H1 (cell line): Measurements from ENCODE around the gene HNF4A. TPM values are rescaled to one million over a fixed set of nuclear protein-coding genes. Genes with fewer than 3 reads are reported as not detected.

Experiments used
- CTCF ChIA-PET: fragments of 300-600 bp; sonication (Branson Sonifier 250); formaldehyde crosslinking; loops from one replicate; lab custom pipeline; 2021; ENCODE audit not compliant: partially characterized antibody; lab: Charles Lee
- POLR2A ChIA-PET: fragments of 300-600 bp; sonication (Branson Sonifier 250); formaldehyde crosslinking; loops from one replicate; lab custom pipeline; 2021; ENCODE audit warnings: inconsistent platforms; ENCODE audit not compliant: partially characterized antibody; lab: Charles Lee
- DNase-seq, 2 experiments: peaks; one replicate each; pipeline versions ENCODE4 v3.0.0 to v3.0.0-alpha.2; 2010 to 2022; ENCODE audit warnings: low spot score in 2 of 2, low read depth in 1 of 2, mixed read lengths in 1 of 2
- FAIRE-seq: peaks from 2 replicates; lab custom pipeline; 2011; peaks lifted over from hg19 to GRCh38; lab: Jason Lieb, UNC
- H2AFZ ChIP-seq: 2 replicates; pipeline ENCODE4 v1.8.1; 2012; ENCODE audit warnings: low read length, inconsistent platforms
- H2AK5ac ChIP-seq: 2 replicates; pipeline ENCODE4 v1.6.1; 2013; ENCODE audit warnings: low read depth, low read length
- H2BK120ac ChIP-seq: replicated peaks from 2 replicates; pipeline ENCODE3; 2013; ENCODE audit warnings: low read depth, low read length, inconsistent platforms
- H2BK12ac ChIP-seq: 2 replicates; pipeline ENCODE4 v1.6.1; 2013; ENCODE audit warnings: low read depth, low read length
- H2BK15ac ChIP-seq: 2 replicates; pipeline ENCODE4 v1.6.1; 2013; ENCODE audit warnings: low read length
- H2BK20ac ChIP-seq: 2 replicates; pipeline ENCODE4 v1.6.1; 2013; ENCODE audit warnings: low read length
- H2BK5ac ChIP-seq: 2 replicates; pipeline ENCODE4 v1.6.1; 2013; ENCODE audit warnings: low read depth, low read length
- H3K14ac ChIP-seq: 2 replicates; pipeline ENCODE4 v1.6.1; 2013; ENCODE audit warnings: inconsistent platforms; ENCODE audit not compliant: insufficient read length
- H3K18ac ChIP-seq: 2 replicates; pipeline ENCODE4 v1.6.1; 2013; ENCODE audit warnings: low read length; ENCODE audit errors: extremely low read depth
- H3K23ac ChIP-seq: 2 replicates; pipeline ENCODE4 v1.6.1; 2013; ENCODE audit warnings: inconsistent platforms; ENCODE audit not compliant: insufficient read length
- H3K23me2 ChIP-seq: 2 replicates; pipeline ENCODE4 v1.6.1; 2013; ENCODE audit warnings: low read depth, low read length
- H3K27ac ChIP-seq: 2 replicates; pipeline ENCODE4 v1.6.1; 2011; ENCODE audit warnings: low read depth, low read length, inconsistent platforms
- H3K27me3 ChIP-seq, 4 experiments: replicated peaks in 1 of 4; 1 replicate in 1 of 4; 2 replicates in 3 of 4; pipeline versions ENCODE4 v1.6.1 to v1.8.1; 2011 to 2013; ENCODE audit warnings: low read length in 3 of 4, mild to moderate bottlenecking in 3 of 4, inconsistent platforms in 2 of 4, mixed read lengths in 2 of 4, moderate library complexity in 1 of 4; ENCODE audit not compliant: control insufficient read depth in 3 of 4, insufficient read depth in 3 of 4; ENCODE audit errors: extremely low read depth in 1 of 4
- H3K36me3 ChIP-seq, 4 experiments: 2 replicates each; pipeline versions ENCODE4 v1.6.1 to v1.8.1; 2011 to 2013; ENCODE audit warnings: mild to moderate bottlenecking in 4 of 4, low read length in 3 of 4, moderate library complexity in 2 of 4, control low read depth in 1 of 4, inconsistent platforms in 1 of 4; ENCODE audit not compliant: insufficient read depth in 4 of 4, control insufficient read depth in 2 of 4
- H3K4ac ChIP-seq: replicated peaks from 2 replicates; pipeline ENCODE3; 2013; ENCODE audit warnings: low read length, low read depth, mixed read lengths, inconsistent platforms; ENCODE audit not compliant: insufficient read length
- H3K4me1 ChIP-seq, 4 experiments: replicated peaks in 1 of 4; 1 replicate in 1 of 4; 2 replicates in 3 of 4; pipeline versions ENCODE4 v1.6.1 to v1.8.1; 2011 to 2013; ENCODE audit warnings: low read length in 3 of 4, inconsistent platforms in 2 of 4, mixed read lengths in 1 of 4; ENCODE audit not compliant: insufficient read depth in 4 of 4, control insufficient read depth in 3 of 4
- H3K4me2 ChIP-seq, 2 experiments: 2 replicates each; pipeline versions ENCODE4 v1.6.1 to v1.8.1; 2011 to 2013; ENCODE audit warnings: low read depth in 2 of 2, low read length in 2 of 2, control low read depth in 1 of 2, inconsistent platforms in 1 of 2, mild to moderate bottlenecking in 1 of 2; ENCODE audit not compliant: insufficient read depth in 1 of 2
- H3K4me3 ChIP-seq, 4 experiments: fragments of 200-600, 300-600 bp in 1 of 4; sonication (generic), shearing (Covaris generic), sonication (Bioruptor Twin) in 1 of 4; 2 replicates each; pipeline versions ENCODE4 v1.5.1 to v1.8.1; 2011 to 2016; ENCODE audit warnings: low read length in 4 of 4, low read depth in 3 of 4, control low read depth in 2 of 4, inconsistent platforms in 2 of 4, mild to moderate bottlenecking in 2 of 4, mixed read lengths in 1 of 4, moderate library complexity in 1 of 4; ENCODE audit not compliant: insufficient read depth in 2 of 4; ENCODE audit errors: extremely low read depth in 1 of 4
- H3K56ac ChIP-seq: replicated peaks from 2 replicates; pipeline ENCODE3; 2013; ENCODE audit warnings: low read depth, mild to moderate bottlenecking, mixed read lengths, low read length, inconsistent platforms; ENCODE audit not compliant: insufficient read length
- H3K79me1 ChIP-seq: 2 replicates; pipeline ENCODE4 v1.6.1; 2013; ENCODE audit warnings: low read depth, low read length, control low read depth
- H3K79me2 ChIP-seq, 2 experiments: 2 replicates each; pipeline versions ENCODE4 v1.6.1 to v1.8.1; 2012 to 2013; ENCODE audit warnings: low read length in 2 of 2, mild to moderate bottlenecking in 2 of 2, inconsistent platforms in 1 of 2; ENCODE audit not compliant: insufficient read depth in 2 of 2, control insufficient read depth in 1 of 2
- H3K9ac ChIP-seq, 4 experiments: replicated peaks in 1 of 4; 1 replicate in 1 of 4; 2 replicates in 3 of 4; pipeline versions ENCODE4 v1.6.1 to v1.8.1; 2011 to 2013; ENCODE audit warnings: low read depth in 3 of 4, low read length in 3 of 4, control low read depth in 2 of 4, mild to moderate bottlenecking in 2 of 4, moderate library complexity in 2 of 4, inconsistent platforms in 1 of 4; ENCODE audit errors: extremely low read depth in 1 of 4
- H3K9me3 ChIP-seq, 2 experiments: 2 replicates each; pipeline versions ENCODE4 v1.6.1 to v1.8.1; 2012 to 2013; ENCODE audit warnings: mild to moderate bottlenecking in 2 of 2, moderate library complexity in 2 of 2, control low read depth in 1 of 2, inconsistent platforms in 1 of 2, low read depth in 1 of 2, low read length in 1 of 2, mixed read lengths in 1 of 2; ENCODE audit not compliant: insufficient read depth in 2 of 2
- H4K20me1 ChIP-seq, 2 experiments: replicated peaks in 1 of 2; 2 replicates each; pipeline versions ENCODE3 to v1.8.1; 2011 to 2013; ENCODE audit warnings: inconsistent platforms in 2 of 2, low read length in 2 of 2, mild to moderate bottlenecking in 1 of 2; ENCODE audit not compliant: insufficient read depth in 2 of 2, control insufficient read depth in 1 of 2
- H4K5ac ChIP-seq: 2 replicates; pipeline ENCODE4 v1.6.1; 2013; ENCODE audit warnings: low read length, low read depth, mixed read lengths, inconsistent platforms; ENCODE audit not compliant: insufficient read length
- H4K8ac ChIP-seq: 2 replicates; pipeline ENCODE4 v1.8.0; 2013; ENCODE audit warnings: mild to moderate bottlenecking, moderate library complexity, low read length, inconsistent platforms; ENCODE audit not compliant: insufficient read depth; ENCODE audit errors: extremely low read depth
- H4K91ac ChIP-seq: replicated peaks from 2 replicates; pipeline ENCODE3; 2013; ENCODE audit warnings: low read length, mixed read lengths, inconsistent platforms; ENCODE audit not compliant: insufficient read length
- CHD1 ChIP-seq: IDR thresholded peaks from 2 replicates; pipeline ENCODE4 v1.6.1; 2012; ENCODE audit warnings: low read depth, low read length, improper control_type of control experiment
- EP300 ChIP-seq, 2 experiments: IDR thresholded peaks; 1 replicate in 1 of 2; 2 replicates in 1 of 2; pipeline ENCODE4 v1.6.1; 2011 to 2012; ENCODE audit warnings: low read depth in 2 of 2, low read length in 2 of 2, mild to moderate bottlenecking in 2 of 2, borderline replicate concordance in 1 of 2, inconsistent platforms in 1 of 2, moderate library complexity in 1 of 2
- NANOG ChIP-seq: IDR thresholded peaks from 2 replicates; pipeline ENCODE4 v1.6.1; 2011; ENCODE audit warnings: low read length, low read depth, mild to moderate bottlenecking, inconsistent platforms; ENCODE audit not compliant: insufficient read depth, poor library complexity, severe bottlenecking
- TEAD4 ChIP-seq: IDR thresholded peaks from 2 replicates; pipeline ENCODE4 v1.6.1; 2012; ENCODE audit warnings: low read depth, low read length, inconsistent platforms, mixed read lengths
- WGBS, 2 experiments: shearing (Covaris generic) in 1 of 2; methylation state at CpG; one replicate each; pipeline versions ENCODE4 v1.1.6 to v1.1.7; 2013 to 2015; ENCODE audit warnings: low lambda C conversion rate in 2 of 2, mixed read lengths in 2 of 2, inconsistent platforms in 1 of 2, low coverage in 1 of 2, missing lambda C conversion rate in 1 of 2; ENCODE audit not compliant: insufficient replicate concordance in 2 of 2, insufficient coverage in 1 of 2, insufficient read length in 1 of 2; ENCODE audit errors: extremely low coverage in 1 of 2, missing lambda C conversion rate in 1 of 2; 5-methylcytosine and 5-hydroxymethylcytosine counted together
- polyA plus RNA-seq, 7 experiments: library from polyadenylated mRNA; depleted of rRNA in 3 of 7; stranded (reverse) in 5 of 7; unstranded in 2 of 7; fragments of >200 nt in 5 of 7; fragments of 200-250 nt in 2 of 7; gene quantifications; 1 replicate in 5 of 7; 2 replicates in 1 of 7; 4 replicates in 1 of 7; pipeline versions ENCODE4 v1.2.1 to v1.2.3, GENCODE V29; 2011 to 2013; ENCODE audit warnings: missing spikeins in 2 of 7, mixed read lengths in 2 of 7
- total RNA-seq: library from RNA; stranded (reverse); fragmentation: NEBNext Ultra II Directional; extraction: Animal tissue kit (Norgen Biotek cat#: 25700); gene quantifications from 2 replicates; pipeline ENCODE4 v1.2.1, GENCODE V29; 2021

HNF4A gene
- total and polyA plus RNA-seq, 2 of the 8 experiments (the other 6 are each of a cell fraction or from before 2014, with no cell fraction given), result 0.03 TPM; not detected in 1

DNA sequence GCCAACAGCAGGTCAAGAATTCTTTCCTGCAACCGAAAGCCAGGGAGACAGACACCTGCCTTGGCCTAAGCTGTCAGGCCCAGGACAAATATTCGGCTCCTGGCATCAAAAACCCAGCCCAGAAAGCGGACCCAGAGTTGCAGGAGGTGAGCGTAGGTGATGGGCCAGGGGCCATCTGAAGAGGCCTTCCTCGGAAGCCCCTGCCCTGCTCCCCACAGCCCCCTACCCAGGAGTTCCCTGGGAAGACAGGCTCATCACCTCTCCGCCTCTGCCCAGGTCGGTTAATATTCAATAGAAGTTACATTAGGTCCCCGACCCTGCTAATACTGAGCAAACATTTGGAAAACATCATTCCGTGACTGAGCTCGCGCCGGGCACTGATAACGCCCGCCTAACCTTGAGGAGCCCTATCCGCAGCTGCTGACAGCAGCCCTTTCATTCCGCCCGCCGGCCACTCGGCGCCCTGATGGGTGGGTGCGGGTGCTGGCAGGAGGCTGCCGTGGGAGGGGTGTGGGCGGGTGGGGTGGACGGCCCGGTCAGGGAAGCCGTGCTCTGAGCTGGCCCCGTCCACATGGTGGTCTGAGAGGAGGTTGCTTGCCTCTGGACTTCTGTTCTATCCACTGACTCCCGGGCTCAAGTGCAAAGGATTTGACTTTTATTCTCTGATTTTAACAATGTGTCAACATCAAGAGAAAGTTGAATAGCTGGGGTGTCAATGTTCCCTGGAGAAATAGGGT lies 55.7 kb downstream of the HNF4A start:
- 90% methylated on average over 17 of the region's 28 CpGs; no CpG with 5 or more reads in 1 of the 2 experiments for WGBS, 2 experiments
- TF ChIP-seq EP300 (IDR thresholded peaks at IDR 0.05; ENCODE audit: borderline replicate concordance in 1 of 2, low read depth in 2 of 2, low read length in 2 of 2) (no peak), NANOG (no peak), TEAD4 (no peak), CHD1 (no peak)

More for the DNA sequence above, 55.7 kb downstream of the HNF4A start:
- FAIRE-seq, result no peak
- no peak overlapping the region for H3K9ac ChIP-seq
- H3K18ac ChIP-seq, result no peak overlapping the region
- no peak overlapping the region for H3K4me3 ChIP-seq
- no peaks in the 10 kb centered on the region; a peak in 1 of 7 replicates for H3K4me1 ChIP-seq
- no peak overlapping the region for H3K14ac ChIP-seq
- H3K79me1 ChIP-seq, result no peaks in the 10 kb centered on the region
- H2BK20ac ChIP-seq, result no peak overlapping the region
- H3K23ac ChIP-seq, result no peak overlapping the region
- H3K36me3 ChIP-seq, result no peaks in the 10 kb centered on the region
- no peak overlapping the region for H2BK5ac ChIP-seq
- no peak overlapping the region for H4K8ac ChIP-seq
- H4K20me1 ChIP-seq, result no peaks in the 10 kb centered on the region
- no peak overlapping the region for H3K27ac ChIP-seq
- no peak for DNase-seq
- ChIA-PET POLR2A (no interaction called here), CTCF (interaction anchor here (0.5 to 4.2 kb wide), 6 partner anchors 22 to 221 kb away, joined by 3 to 12 read pairs (median 8); no protein-coding TSS in a partner anchor)
- H3K79me2 ChIP-seq, result no peaks in the 10 kb centered on the region
- no peak overlapping the region for H2BK15ac ChIP-seq
- no peaks in the 10 kb centered on the region for H3K27me3 ChIP-seq
- no peak overlapping the region for H2AK5ac ChIP-seq
- H3K56ac ChIP-seq, result no peak overlapping the region
- H2AFZ ChIP-seq, result no peak overlapping the region
- H4K91ac ChIP-seq, result no peak overlapping the region
- no peaks in the 10 kb centered on the region for H3K9me3 ChIP-seq
- H2BK12ac ChIP-seq, result no peak overlapping the region
- H4K5ac ChIP-seq, result no peak overlapping the region
- H3K4ac ChIP-seq, result no peak overlapping the region
- no peak overlapping the region for H3K4me2 ChIP-seq
- H3K23me2 ChIP-seq, result no peaks in the 10 kb centered on the region
- no peak overlapping the region for H2BK120ac ChIP-seq
